Progenitor cell of endocrine pancreas (in vitro differentiated cells): Measurements from ENCODE around the gene OR2G3. TPM values are rescaled to one million over a fixed set of nuclear protein-coding genes. Genes with fewer than 3 reads are reported as not detected.

ENCODE experiments used
- DNase-seq: peaks from one replicate; pipeline ENCODE4 v3.0.0; 2021; ENCODE audit warnings: low spot score; ENCODE audit not compliant: unreplicated experiment
- H3K27ac Mint-ChIP-seq: 2 replicates; pipeline ENCODE4 v1.8.0; 2021; ENCODE audit warnings: mild to moderate bottlenecking, moderate library complexity, mixed read lengths
- H3K27me3 Mint-ChIP-seq: 2 replicates; pipeline ENCODE4 v1.8.0; 2021; ENCODE audit warnings: mixed read lengths
- H3K36me3 Mint-ChIP-seq: 2 replicates; pipeline ENCODE4 v1.8.0; 2022; ENCODE audit warnings: mixed read lengths; ENCODE audit not compliant: insufficient read depth
- H3K4me1 Mint-ChIP-seq: 2 replicates; pipeline ENCODE4 v1.8.0; 2021; ENCODE audit warnings: low read depth, mixed read lengths
- H3K4me3 Mint-ChIP-seq: 2 replicates; pipeline ENCODE4 v1.8.0; 2021; ENCODE audit warnings: low read depth, mild to moderate bottlenecking, moderate library complexity, mixed read lengths
- H3K9me3 Mint-ChIP-seq: 2 replicates; pipeline ENCODE4 v1.8.0; 2021; ENCODE audit warnings: low read depth, mixed read lengths
- CTCF ChIP-seq: fragments of 200-600 bp; sonication (generic); IDR thresholded peaks from one replicate; pipeline ENCODE4 v1.5.0; 2021; ENCODE audit warnings: antibody characterized with exemption, mild to moderate bottlenecking; ENCODE audit not compliant: unreplicated experiment
- total RNA-seq: library from RNA; stranded (reverse); gene quantifications from 2 replicates; pipeline ENCODE4 v1.2.1, GENCODE V29; 2021

Gene OR2G3
- total RNA-seq, 1 donor from 2014 or later: not detected

DNA sequence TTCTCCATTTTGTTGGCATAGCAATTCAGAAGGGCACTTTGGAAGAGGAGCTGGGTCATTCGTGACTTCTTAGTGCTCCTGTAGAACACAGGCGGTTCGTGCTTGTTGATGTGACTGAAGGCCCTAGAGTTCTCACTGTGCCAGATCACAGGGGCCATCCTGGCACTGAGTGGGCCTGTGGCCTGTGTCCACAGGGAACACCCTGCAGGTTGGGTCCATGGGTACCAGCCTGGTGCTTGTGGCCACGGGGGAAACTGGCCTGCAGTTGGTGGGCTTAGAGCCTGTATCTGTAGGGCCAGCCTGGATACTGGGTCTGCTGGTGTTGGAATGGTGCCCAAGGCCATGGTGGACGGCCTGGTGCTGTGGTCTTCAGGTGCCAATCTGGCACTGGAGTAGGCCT lies 9.2 kb downstream of the OR2G3 start:
- Mint-ChIP-seq H3K27me3 (no peaks in the 10 kb centered on the region), H3K36me3 (no peaks in the 10 kb centered on the region), H3K4me3 (no peak overlapping the region), H3K27ac (no peak overlapping the region), H3K9me3 (peaks cover 5% of the 10 kb centered on the region), H3K4me1 (no peaks in the 10 kb centered on the region)
- DNase-seq: no peak
- no peak for TF ChIP-seq CTCF

DNA sequence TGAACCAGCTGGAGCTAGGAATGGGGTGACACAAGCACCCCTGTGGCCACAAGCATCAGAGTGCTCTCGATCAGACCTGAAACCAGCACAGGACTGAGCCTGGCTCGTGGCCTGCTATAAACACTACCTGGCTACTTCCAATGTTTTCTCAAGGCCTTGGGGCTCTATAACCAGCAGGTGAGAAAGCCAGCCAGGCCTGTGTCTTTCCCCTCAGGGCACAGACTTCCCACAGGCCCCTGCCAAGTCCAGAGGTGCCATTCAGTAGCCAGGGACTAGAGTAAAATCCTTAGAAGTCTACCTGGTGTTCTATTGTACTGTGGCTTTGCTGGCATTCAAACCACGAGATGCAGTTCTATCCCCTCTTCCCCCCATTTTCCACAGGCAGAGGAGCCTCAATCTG lies 22.6 kb downstream of the OR2G3 start:
- Mint-ChIP-seq H3K4me1 (no peaks in the 10 kb centered on the region), H3K27me3 (no peaks in the 10 kb centered on the region), H3K36me3 (no peaks in the 10 kb centered on the region), H3K9me3 (peaks cover 11% of the 10 kb centered on the region), H3K4me3 (no peak overlapping the region), H3K27ac (no peak overlapping the region)
- DNase-seq: no peak
- no peak for TF ChIP-seq CTCF

DNA sequence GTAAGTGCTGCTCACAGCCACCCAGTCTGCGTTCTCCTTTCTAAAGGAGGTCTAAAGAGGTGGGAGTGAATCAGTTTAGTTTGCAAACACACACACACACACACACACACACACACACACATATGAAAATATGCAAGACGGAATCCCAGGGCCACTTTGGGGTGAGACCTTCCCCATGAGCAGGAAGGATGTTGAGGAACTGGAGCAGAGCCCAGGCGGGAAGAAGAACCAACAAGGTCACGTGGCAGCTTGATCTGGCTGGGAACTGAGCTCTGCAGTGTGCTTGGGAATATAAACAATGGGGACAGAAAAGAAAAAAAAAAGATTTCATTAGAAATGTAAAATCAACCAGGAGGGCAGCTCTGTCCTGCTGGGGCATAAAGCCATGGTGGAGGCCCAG lies 32.6 kb downstream of the OR2G3 start:
- no peak overlapping the region for H3K27ac Mint-ChIP-seq
- no peak for DNase-seq
- no peaks in the 10 kb centered on the region for H3K36me3 Mint-ChIP-seq
- no peak for TF ChIP-seq CTCF
- H3K27me3 Mint-ChIP-seq: peaks cover 29% of the 10 kb centered on the region
- no peak overlapping the region for H3K4me3 Mint-ChIP-seq
- H3K9me3 Mint-ChIP-seq: peaks cover 6% of the 10 kb centered on the region
- peaks cover 2% of the 10 kb centered on the region for H3K4me1 Mint-ChIP-seq

DNA sequence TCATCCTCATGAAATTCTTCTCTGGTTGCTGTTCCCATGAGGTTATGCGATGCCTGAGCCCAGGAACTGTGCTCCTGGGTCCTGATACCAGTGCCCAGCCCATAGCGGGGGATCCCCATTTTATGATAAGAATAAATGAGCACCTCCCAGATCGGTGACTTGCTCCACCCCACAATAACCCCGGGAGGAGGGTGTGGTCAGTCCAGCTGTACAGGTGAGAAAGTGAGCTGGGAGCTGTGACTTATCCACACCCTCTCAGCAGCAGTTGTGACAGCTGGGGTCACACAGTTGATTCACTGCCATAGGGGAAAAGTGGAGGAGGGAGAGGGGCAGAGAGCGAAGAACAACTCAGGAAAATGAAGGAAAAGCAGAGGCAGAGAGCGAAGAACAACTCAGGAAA lies 33.4 kb downstream of the OR2G3 start:
- Mint-ChIP-seq H3K27me3 (peaks cover 29% of the 10 kb centered on the region), H3K4me3 (peak overlapping the region; percentile 67), H3K27ac (no peak overlapping the region), H3K4me1 (peaks cover 2% of the 10 kb centered on the region), H3K9me3 (peaks cover 6% of the 10 kb centered on the region), H3K36me3 (no peaks in the 10 kb centered on the region)
- no peak for TF ChIP-seq CTCF
- DNase-seq: no peak

GRCh38 chr1:247639381-247639981 lies 34.1 kb downstream of the OR2G3 start:
- H3K4me3 Mint-ChIP-seq: peak overlapping the region; percentile 67
- DNase-seq: peak; percentile 60
- no peak for TF ChIP-seq CTCF
- H3K36me3 Mint-ChIP-seq: no peaks in the 10 kb centered on the region
- H3K27ac Mint-ChIP-seq: no peak overlapping the region
- H3K9me3 Mint-ChIP-seq: peaks cover 3% of the 10 kb centered on the region
- peaks cover 2% of the 10 kb centered on the region for H3K4me1 Mint-ChIP-seq
- peaks cover 25% of the 10 kb centered on the region for H3K27me3 Mint-ChIP-seq
